ENCODE measurements around the gene DNMBP.
A peak's percentile ranks its signal among the peaks of the same experiment; 100 is the strongest.
"Not testable (repeated sequence)": the region's sequence is repeated elsewhere in the genome, so short reads cannot be mapped to it uniquely, and the experiment has no call there.

DNMBP gene

DNA sequence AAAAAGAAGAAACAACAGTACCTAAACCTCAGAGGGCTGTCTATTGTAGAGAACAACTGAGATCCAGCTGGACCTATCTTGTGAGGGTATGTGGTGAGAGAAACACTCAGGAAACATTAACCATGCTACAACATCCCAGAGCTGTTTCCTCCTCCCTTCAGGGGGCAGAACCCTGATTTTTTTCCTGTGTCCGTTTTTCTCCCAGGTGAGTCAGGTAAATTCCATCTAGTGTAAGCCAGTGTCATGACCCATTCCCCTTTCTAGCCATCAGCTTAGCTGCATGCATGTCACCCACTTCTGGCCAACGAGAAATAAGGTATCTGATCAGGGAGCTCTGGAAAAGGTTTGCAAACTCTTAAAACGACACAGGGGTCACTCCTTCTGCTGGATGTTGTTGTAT lies 103.8 kb downstream of the DNMBP start:
- DNase-seq (ENCODE audit: extremely low read depth, low read depth): no peak
- TF ChIP-seq, protein P1, sequence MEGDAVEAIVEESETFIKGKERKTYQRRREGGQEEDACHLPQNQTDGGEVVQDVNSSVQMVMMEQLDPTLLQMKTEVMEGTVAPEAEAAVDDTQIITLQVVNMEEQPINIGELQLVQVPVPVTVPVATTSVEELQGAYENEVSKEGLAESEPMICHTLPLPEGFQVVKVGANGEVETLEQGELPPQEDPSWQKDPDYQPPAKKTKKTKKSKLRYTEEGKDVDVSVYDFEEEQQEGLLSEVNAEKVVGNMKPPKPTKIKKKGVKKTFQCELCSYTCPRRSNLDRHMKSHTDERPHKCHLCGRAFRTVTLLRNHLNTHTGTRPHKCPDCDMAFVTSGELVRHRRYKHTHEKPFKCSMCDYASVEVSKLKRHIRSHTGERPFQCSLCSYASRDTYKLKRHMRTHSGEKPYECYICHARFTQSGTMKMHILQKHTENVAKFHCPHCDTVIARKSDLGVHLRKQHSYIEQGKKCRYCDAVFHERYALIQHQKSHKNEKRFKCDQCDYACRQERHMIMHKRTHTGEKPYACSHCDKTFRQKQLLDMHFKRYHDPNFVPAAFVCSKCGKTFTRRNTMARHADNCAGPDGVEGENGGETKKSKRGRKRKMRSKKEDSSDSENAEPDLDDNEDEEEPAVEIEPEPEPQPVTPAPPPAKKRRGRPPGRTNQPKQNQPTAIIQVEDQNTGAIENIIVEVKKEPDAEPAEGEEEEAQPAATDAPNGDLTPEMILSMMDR (IDR thresholded peaks at IDR 0.05; ENCODE audit: low read depth, low read length): no peak

DNA sequence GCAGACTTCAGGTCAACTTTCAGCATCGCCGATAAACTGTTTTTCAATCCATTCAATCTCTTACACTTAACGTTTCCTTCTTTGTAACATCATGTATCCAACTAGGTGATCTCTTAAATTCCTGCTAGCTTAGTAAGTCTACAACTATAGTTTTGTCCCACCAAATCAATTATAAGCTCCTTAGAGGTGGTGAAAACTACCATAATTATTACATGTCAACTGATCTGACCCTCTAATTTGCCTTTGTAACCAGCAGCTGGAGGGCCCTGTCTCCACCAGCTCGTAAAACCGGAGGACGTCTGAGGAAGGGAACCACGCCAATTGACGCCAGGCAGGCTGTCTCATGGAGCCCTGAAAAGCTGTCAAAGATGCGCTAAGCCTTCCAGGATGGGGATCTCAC lies 113.9 kb downstream of the DNMBP start:
- DNase-seq (ENCODE audit: extremely low read depth, low read depth): no peak
- TF ChIP-seq, protein P1 (IDR thresholded peaks at IDR 0.05; ENCODE audit: low read depth, low read length): no peak

DNA sequence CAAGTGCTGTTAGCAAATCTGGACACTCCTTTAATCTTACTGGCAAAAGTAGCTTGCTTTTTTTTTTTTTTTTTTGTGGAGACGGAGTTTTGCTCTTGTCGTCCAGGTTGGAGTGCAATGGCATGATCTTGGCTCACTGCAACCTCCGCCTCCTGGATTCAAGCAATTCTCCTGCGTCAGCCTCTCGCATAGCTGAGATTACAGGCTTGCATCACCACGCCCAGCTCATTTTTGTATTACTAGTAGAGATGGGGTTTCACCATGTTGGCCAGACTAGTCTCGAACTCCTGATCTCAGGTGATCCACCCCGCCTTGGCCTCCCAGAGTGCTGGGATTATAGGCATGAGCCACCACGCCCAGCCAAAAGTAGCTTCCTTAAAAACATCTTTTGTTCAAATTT lies 114.7 kb downstream of the DNMBP start:
- not testable (repeated sequence) for DNase-seq (ENCODE audit: extremely low read depth, low read depth)

DNA sequence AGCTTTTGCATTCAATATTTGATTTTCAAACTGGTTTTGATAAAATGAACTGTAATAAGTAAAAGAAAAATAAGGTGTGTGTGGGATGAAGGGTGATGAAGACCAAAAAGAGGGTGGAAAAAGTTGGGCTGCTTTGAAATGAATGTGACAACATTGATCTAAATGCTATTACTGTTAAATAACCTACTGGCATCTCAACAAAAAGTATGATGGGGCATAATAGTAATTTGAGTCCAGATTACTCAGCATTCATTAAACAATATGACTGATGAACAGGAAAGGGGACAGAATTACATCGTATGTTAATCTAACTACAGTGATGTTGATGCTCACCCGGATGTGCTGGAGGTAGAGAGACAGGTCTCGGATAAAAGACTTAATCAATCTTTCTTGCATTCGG lies 115.1 kb downstream of the DNMBP start:
- no peak for DNase-seq (ENCODE audit: extremely low read depth, low read depth)
- TF ChIP-seq, protein P1 (IDR thresholded peaks at IDR 0.05; ENCODE audit: low read depth, low read length): no peak

DNA sequence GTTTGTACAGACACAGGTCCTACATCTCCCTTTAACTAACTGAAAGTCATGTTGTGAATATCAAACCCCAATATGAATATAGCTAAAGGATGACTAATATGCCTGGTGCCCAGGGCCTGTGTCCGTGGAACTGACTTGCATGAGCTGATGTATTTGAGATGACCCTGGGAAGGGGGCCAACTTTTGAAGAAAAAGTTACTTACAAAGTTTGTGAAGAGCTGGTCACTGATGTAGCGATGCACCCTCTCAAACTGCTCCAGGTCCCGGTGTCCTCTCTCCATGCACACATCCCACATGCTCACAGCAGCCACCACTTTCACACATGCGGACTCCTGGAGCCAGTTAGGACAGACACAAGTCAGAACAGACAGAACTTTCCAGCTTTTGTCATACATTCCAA lies 121.1 kb downstream of the DNMBP start:
- TF ChIP-seq, protein P1 (IDR thresholded peaks at IDR 0.05; ENCODE audit: low read depth, low read length): no peak
- DNase-seq (ENCODE audit: extremely low read depth, low read depth): peak; percentile 20

DNA sequence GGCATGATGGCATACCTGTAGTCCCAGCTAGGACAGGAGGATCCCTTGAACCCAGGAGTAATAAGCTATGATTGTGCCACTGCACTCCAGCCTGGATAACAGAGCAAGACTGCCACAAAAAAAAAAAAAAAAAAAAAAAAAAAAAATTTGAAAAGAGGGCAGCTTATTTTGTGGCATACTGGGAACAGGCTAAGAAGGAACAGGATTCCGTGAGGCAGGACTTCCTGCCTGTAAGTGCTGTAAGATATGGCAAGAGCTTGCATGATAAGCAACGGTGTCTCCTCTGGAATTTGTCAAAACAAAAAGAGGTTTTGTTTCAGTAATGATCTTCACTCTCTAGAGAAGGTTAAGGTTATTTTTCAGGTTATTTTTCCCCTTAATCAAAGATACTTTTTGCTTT lies 126.2 kb downstream of the DNMBP start:
- DNase-seq (ENCODE audit: extremely low read depth, low read depth): no peak
- TF ChIP-seq, protein P1 (IDR thresholded peaks at IDR 0.05; ENCODE audit: low read depth, low read length): no peak

DNA sequence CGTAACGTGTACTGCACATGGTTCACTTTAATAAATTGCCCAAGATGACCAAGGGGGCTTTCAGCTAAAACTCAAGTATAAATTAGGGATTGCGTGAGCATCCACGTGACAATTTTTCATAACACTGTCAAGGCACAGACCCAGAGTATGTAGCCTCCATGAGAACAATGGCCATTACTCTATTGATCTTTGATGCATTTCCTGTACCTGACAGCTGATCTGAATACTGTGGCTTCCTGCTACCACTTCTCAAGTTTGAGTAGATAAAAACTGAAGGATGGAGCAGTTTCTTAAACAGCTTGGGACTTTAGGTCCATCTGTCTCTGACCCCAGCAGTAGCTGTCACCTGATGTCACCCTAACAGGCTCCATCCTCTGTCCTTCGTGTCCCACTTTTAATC lies 128.4 kb downstream of the DNMBP start:
- TF ChIP-seq, protein P1 (IDR thresholded peaks at IDR 0.05; ENCODE audit: low read depth, low read length): no peak
- no peak for DNase-seq (ENCODE audit: extremely low read depth, low read depth)

DNA sequence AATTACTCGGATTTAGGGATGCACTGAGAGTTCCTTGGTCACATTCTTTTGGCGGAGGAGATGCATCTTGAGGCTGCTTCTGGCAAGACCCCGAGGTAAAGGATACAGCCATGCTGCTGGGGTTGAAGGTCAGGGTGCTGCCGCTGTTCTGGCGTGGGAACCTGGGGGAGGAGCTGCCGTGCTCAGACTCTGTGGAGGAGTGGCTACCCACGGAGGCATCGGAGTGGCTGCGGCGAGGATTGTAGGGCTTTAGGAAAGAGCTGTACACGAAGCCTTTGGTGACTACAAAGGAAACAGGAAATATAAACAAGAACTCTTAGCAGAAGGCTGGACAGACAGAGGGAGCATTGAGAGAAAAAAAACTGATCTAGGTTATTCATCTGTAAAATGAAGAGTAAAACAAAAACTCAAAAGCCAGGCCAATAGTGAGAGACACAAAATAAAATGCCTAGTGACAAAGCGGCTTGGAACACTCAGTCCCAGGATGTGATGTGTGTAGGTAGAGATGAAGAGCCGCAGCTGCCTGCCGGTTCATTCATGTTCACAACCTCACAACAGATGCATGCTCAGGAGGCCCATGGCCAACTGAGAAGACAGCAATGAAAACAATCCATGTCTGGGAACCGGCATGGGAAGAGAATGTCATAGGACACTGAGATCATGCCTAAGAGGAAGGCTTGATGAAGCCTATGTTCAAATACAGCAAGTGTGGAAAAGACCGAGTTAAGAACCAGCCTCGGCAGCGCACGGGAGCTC lies 129.5 kb downstream of the DNMBP start:
- DNase-seq (ENCODE audit: extremely low read depth, low read depth): no peak
- TF ChIP-seq, protein P1 (IDR thresholded peaks at IDR 0.05; ENCODE audit: low read depth, low read length): no peak

Data from AG09319 (cell line).